Activated CD4-positive, alpha-beta T cell treated with anti-CD3 and anti-CD28 coated beads, Interleukin-2, amount 10 ng/mL, durations not matched to agents 24 days and 14 days (primary cell): ENCODE measurements around the gene LGSN. TPM values are rescaled to one million over a fixed set of nuclear protein-coding genes. Genes with fewer than 3 reads are reported as not detected.
A peak's percentile ranks its signal among the peaks of the same experiment; 100 is the strongest.
"Not testable (repeated sequence)": the region's sequence is repeated elsewhere in the genome, so short reads cannot be mapped to it uniquely, and the experiment has no call there.

Experiments used
- DNase-seq: peaks from one replicate; pipeline ENCODE4 v3.0.0; 2022
- H3K27ac Mint-ChIP-seq: one replicate; pipeline ENCODE4 v1.8.0; 2022; ENCODE audit warnings: mild to moderate bottlenecking, mixed read lengths
- H3K27me3 Mint-ChIP-seq: one replicate; pipeline ENCODE4 v1.8.0; 2022; ENCODE audit warnings: mixed read lengths
- H3K36me3 Mint-ChIP-seq: one replicate; pipeline ENCODE4 v1.8.0; 2022; ENCODE audit warnings: low read depth, mild to moderate bottlenecking, mixed read lengths
- H3K4me1 Mint-ChIP-seq: one replicate; pipeline ENCODE4 v1.8.0; 2021; ENCODE audit warnings: mixed read lengths
- H3K4me3 Mint-ChIP-seq: one replicate; pipeline ENCODE4 v1.8.0; 2022; ENCODE audit warnings: mild to moderate bottlenecking, moderate library complexity, mixed read lengths
- H3K9me3 Mint-ChIP-seq: one replicate; pipeline ENCODE4 v1.8.0; 2021; ENCODE audit warnings: mixed read lengths
- intact Hi-C: fragments of 100-400 bp; cut with micrococcal nuclease; formaldehyde crosslinking; loops from one replicate; pipeline ENCODE4 v1.15.1; 2023
- total RNA-seq: library from RNA; stranded (reverse); gene quantifications from 2 replicates; pipeline ENCODE4 v1.2.3, GENCODE V29; 2022

Gene LGSN
- total RNA-seq, 1 donor from 2014 or later = not detected

DNA sequence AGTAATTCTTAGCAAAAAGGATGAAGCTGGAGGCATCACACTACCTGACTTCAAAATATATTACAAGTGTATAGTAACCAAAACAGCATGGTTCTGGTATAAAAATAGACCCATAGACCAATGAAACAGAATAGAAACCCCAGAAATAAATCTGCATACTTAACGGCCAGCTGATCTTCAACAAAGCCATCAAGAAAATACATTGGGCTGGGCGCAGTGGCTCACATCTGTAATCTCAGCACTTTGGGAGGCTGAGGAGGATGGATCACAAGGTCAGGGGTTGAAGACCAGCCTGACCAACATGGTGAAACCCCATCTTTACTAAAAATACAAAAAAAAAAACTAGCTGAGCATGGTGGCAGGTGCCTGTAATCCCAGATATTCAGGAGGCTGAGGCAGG is 14.9 kb upstream of the LGSN start:
- H3K27me3 Mint-ChIP-seq, H3K4me3 Mint-ChIP-seq, H3K27ac Mint-ChIP-seq, H3K36me3 Mint-ChIP-seq, intact Hi-C loops, H3K4me1 Mint-ChIP-seq, DNase-seq, H3K9me3 Mint-ChIP-seq: not testable (repeated sequence)

- intact Hi-C loops = no loop called here
- no peaks in the 10 kb centered on the region for H3K9me3 Mint-ChIP-seq
- no peak overlapping the region for H3K4me3 Mint-ChIP-seq
Measured at GRCh38 chr6:63333440-63333839, 13.7 kb upstream of the LGSN start.

GRCh38 chr6:63326630-63327029 is 6.8 kb upstream of the LGSN start:
- H3K27me3 Mint-ChIP-seq, intact Hi-C loops, H3K27ac Mint-ChIP-seq, H3K9me3 Mint-ChIP-seq, H3K4me1 Mint-ChIP-seq, H3K4me3 Mint-ChIP-seq, DNase-seq, H3K36me3 Mint-ChIP-seq: not testable (repeated sequence)

More at GRCh38 chr6:63333440-63333839, 13.7 kb upstream of the LGSN start:
- H3K27ac Mint-ChIP-seq = no peak overlapping the region
- H3K36me3 Mint-ChIP-seq = no peaks in the 10 kb centered on the region
- no peaks in the 10 kb centered on the region for H3K27me3 Mint-ChIP-seq
- no peaks in the 10 kb centered on the region for H3K4me1 Mint-ChIP-seq
- DNase-seq = no peak

DNA sequence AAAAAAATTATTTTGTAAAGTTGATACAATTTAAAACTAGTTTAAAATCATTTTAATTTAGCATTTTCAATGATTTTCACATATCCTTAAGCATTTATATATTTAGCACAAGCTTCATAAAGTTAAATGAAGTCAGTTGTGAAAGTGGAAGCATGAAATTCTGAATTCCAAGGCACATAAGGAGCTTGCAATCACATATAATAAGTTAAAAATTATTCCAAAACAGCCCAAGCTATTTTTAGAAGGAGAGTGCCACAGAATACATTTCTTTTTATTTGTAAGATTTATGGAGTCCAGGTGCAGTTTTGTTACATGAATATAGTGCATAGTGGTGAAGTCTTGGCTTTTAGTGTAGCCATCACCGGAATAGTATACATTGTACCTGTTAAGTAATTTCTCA is 3.2 kb upstream of the LGSN start:
- DNase-seq = no peak
- Mint-ChIP-seq H3K36me3 (no peaks in the 10 kb centered on the region), H3K9me3 (no peaks in the 10 kb centered on the region)

DNA sequence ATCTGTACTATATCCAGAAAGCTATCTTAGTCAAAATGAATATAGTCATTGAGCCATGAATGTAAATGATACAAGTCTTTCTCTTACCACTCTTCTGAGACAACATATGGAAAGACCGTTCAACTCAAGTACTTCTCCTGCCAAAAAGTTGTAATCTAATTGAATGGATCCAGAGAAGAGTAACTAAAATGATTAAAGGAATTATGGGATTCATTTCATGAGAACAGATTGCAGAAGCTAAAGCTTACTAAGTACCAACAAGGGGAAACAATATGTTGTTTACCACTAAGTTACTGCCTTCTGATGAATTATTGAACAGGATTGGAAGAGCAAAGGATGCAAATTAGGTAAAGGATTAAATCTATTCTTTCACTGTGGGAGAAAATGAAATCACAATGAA is 2.0 kb upstream of the LGSN start:
- H3K9me3 Mint-ChIP-seq = no peaks in the 10 kb centered on the region
- no peaks in the 10 kb centered on the region for H3K27me3 Mint-ChIP-seq
- no peaks in the 10 kb centered on the region for H3K36me3 Mint-ChIP-seq
- DNase-seq = no peak
- no peak overlapping the region for H3K27ac Mint-ChIP-seq
- no peak overlapping the region for H3K4me3 Mint-ChIP-seq
- H3K4me1 Mint-ChIP-seq = no peaks in the 10 kb centered on the region
- intact Hi-C loops = no loop called here

More for the DNA sequence above, 3.2 kb upstream of the LGSN start:
- intact Hi-C loops = no loop called here
- Mint-ChIP-seq H3K4me3 (no peak overlapping the region), H3K27me3 (no peaks in the 10 kb centered on the region), H3K4me1 (no peaks in the 10 kb centered on the region), H3K27ac (no peak overlapping the region)

- intact Hi-C loops = no loop called here
- H3K36me3 Mint-ChIP-seq = no peaks in the 10 kb centered on the region
- H3K27me3 Mint-ChIP-seq = no peaks in the 10 kb centered on the region
- H3K9me3 Mint-ChIP-seq = no peaks in the 10 kb centered on the region
- no peak overlapping the region for H3K27ac Mint-ChIP-seq
- H3K4me3 Mint-ChIP-seq = no peak overlapping the region
- no peak for DNase-seq
- no peaks in the 10 kb centered on the region for H3K4me1 Mint-ChIP-seq
Measured at GRCh38 chr6:63317641-63318040, 2.1 kb downstream of the LGSN start.

GRCh38 chr6:63316113-63316512 is 3.7 kb downstream of the LGSN start:
- no peak overlapping the region for H3K27ac Mint-ChIP-seq
- no peaks in the 10 kb centered on the region for H3K9me3 Mint-ChIP-seq

GRCh38 chr6:63313111-63313510 is 6.7 kb downstream of the LGSN start:
- intact Hi-C loops = no loop called here

More at GRCh38 chr6:63316113-63316512, 3.7 kb downstream of the LGSN start:
- Mint-ChIP-seq H3K4me3 (no peak overlapping the region), H3K36me3 (no peaks in the 10 kb centered on the region), H3K27me3 (no peaks in the 10 kb centered on the region), H3K4me1 (no peaks in the 10 kb centered on the region)
- intact Hi-C loops = no loop called here
- no peak for DNase-seq

DNA sequence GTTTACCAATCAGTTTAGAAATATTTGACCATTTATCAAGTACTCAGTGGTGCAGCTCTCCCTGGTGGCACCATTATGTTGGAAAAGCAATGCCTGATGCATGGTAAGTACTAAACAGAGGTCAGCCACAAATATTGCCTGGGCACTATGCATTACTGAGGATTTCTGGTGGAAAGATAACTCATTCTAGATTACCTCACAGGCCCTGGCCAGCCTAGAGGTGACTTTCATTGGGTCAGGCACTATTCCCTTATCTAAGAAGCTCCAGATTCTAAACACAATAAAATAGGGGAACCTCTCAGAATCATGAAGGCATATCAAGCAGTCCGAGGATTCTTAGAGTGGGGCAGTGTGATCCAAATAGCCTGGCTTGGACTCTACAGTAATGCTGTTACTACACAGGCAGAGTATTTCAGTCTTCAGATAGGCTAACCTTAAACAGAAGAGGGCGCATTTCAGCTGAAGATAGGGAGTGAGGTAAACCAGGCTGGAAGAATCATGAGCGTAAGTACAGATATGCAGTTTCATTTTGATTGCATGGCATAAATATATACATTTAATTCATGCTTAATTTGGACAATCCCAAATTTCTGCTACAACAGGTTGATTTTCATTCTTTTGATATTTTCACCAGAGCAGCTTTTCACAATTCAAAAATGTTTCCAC is 12.1 kb downstream of the LGSN start:
- Mint-ChIP-seq H3K36me3 (no peaks in the 10 kb centered on the region), H3K4me1 (no peaks in the 10 kb centered on the region), H3K27ac (no peak overlapping the region), H3K9me3 (no peaks in the 10 kb centered on the region), H3K4me3 (no peak overlapping the region), H3K27me3 (no peaks in the 10 kb centered on the region)
- intact Hi-C loops = no loop called here
- peak; percentile 57 for DNase-seq

More at GRCh38 chr6:63313111-63313510, 6.7 kb downstream of the LGSN start:
- no peaks in the 10 kb centered on the region for H3K9me3 Mint-ChIP-seq
- no peaks in the 10 kb centered on the region for H3K36me3 Mint-ChIP-seq
- H3K4me3 Mint-ChIP-seq = no peak overlapping the region
- no peak overlapping the region for H3K27ac Mint-ChIP-seq
- DNase-seq = no peak
- H3K4me1 Mint-ChIP-seq = no peaks in the 10 kb centered on the region
- no peaks in the 10 kb centered on the region for H3K27me3 Mint-ChIP-seq

DNA sequence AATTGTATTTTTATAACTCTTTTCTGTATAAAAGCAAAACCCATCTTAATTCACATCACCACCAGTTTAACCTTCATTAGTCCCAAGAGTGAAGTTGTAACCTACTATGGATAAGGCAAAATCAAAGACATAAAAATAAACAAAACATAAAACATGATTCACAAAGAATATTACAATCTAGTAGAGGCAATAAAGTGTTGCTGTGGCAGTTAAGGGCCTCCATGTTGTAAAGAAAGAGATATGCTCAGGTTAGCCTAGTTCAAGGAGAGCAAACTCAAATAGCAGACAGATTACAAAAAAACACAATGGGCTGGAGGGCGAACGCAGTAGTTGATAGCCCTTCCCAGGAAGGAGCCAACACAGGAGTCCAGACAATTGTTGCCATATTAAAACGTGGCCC is 13.4 kb downstream of the LGSN start:
- intact Hi-C loops = no loop called here
- H3K27me3 Mint-ChIP-seq = no peaks in the 10 kb centered on the region
- H3K4me1 Mint-ChIP-seq = no peaks in the 10 kb centered on the region
- H3K9me3 Mint-ChIP-seq = no peaks in the 10 kb centered on the region
- H3K4me3 Mint-ChIP-seq = no peak overlapping the region
- no peaks in the 10 kb centered on the region for H3K36me3 Mint-ChIP-seq
- H3K27ac Mint-ChIP-seq = no peak overlapping the region
- DNase-seq = no peak

GRCh38 chr6:63305277-63305676 is 14.5 kb downstream of the LGSN start:
- intact Hi-C loops = no loop called here
- Mint-ChIP-seq H3K36me3 (no peaks in the 10 kb centered on the region), H3K4me1 (no peaks in the 10 kb centered on the region), H3K9me3 (no peaks in the 10 kb centered on the region), H3K4me3 (no peak overlapping the region), H3K27me3 (no peaks in the 10 kb centered on the region), H3K27ac (no peak overlapping the region)
- no peak for DNase-seq

- Mint-ChIP-seq H3K36me3 (no peaks in the 10 kb centered on the region), H3K4me1 (no peaks in the 10 kb centered on the region), H3K9me3 (no peaks in the 10 kb centered on the region), H3K4me3 (no peak overlapping the region), H3K27me3 (no peaks in the 10 kb centered on the region), H3K27ac (no peak overlapping the region)
- intact Hi-C loops = no loop called here
- DNase-seq = no peak
Measured at GRCh38 chr6:63303476-63303875, 16.3 kb downstream of the LGSN start.

DNA sequence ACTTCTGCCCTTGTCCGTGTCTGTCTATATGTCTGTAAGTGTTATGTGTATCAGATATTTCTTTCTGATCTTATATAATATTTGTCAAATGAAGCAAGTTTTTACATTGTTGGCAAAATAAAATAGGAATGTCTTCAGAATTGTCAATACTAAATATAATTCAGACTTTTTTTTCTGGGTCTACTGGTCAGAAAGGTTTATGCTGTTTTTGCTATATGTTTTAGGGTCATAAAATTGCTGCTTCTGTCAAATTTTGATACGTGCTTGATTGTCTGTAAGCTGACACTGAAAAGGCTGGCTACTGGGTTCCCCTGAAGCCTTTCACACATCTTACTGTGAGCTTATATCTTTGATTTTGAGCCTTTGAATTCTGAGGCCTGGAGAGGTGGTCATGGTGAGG is 20.1 kb downstream of the LGSN start:
- intact Hi-C loops = no loop called here
- H3K27me3 Mint-ChIP-seq = no peaks in the 10 kb centered on the region
- no peaks in the 10 kb centered on the region for H3K36me3 Mint-ChIP-seq
- H3K27ac Mint-ChIP-seq = no peak overlapping the region
- H3K9me3 Mint-ChIP-seq = no peaks in the 10 kb centered on the region
- no peak for DNase-seq
- H3K4me1 Mint-ChIP-seq = no peaks in the 10 kb centered on the region
- H3K4me3 Mint-ChIP-seq = no peak overlapping the region

DNA sequence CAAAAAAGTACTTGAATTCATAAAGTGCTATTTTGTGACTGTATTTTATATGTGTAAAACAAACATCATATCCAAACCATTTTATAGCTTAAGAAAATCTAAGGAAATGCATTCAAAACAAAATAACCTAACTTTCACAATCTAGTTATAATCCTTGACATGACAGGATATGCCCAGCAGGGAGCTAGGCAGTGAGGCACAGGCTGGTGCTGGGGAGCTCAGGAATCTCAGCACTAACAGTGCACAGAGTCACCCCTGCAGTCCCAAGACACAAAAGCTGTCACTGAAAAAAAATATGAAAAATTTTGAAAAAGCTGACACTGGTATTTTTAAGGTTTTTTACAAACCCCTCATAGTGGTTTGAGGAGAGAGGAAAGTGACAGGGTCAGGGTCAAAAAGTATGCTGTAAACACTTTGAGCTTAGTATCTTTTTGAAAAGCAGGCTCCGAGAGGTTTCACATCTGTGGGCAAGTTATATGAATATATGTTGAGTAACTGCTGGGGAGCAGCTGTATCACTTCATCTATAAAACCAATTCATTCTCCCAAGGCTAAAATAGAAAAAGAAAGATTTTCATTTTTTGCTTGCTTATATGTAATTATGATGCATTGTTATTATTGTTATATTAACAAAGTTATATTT is 24.1 kb downstream of the LGSN start:
- Mint-ChIP-seq H3K27me3 (no peaks in the 10 kb centered on the region), H3K4me3 (no peak overlapping the region), H3K27ac (no peak overlapping the region), H3K9me3 (no peaks in the 10 kb centered on the region), H3K4me1 (no peaks in the 10 kb centered on the region), H3K36me3 (no peaks in the 10 kb centered on the region)
- no peak for DNase-seq
- intact Hi-C loops = no loop called here
